Mesendoderm (in vitro differentiated cells): ENCODE data around the gene GRIK2.

Source experiments
- DNase-seq: peaks from one replicate; pipeline ENCODE4 v3.0.0; 2013
- H2AK5ac ChIP-seq: 2 replicates; pipeline ENCODE4 v1.6.1; 2013; ENCODE audit warnings: low read length, inconsistent platforms
- H2BK120ac ChIP-seq: 2 replicates; pipeline ENCODE4 v1.6.1; 2013; ENCODE audit warnings: low read depth, mild to moderate bottlenecking, low read length, moderate library complexity, mixed read lengths
- H2BK15ac ChIP-seq: replicated peaks from 2 replicates; pipeline ENCODE4 v1.6.1; 2013; ENCODE audit warnings: low read depth, mild to moderate bottlenecking, moderate library complexity
- H2BK5ac ChIP-seq: 2 replicates; pipeline ENCODE4 v1.6.1; 2013; ENCODE audit warnings: low read length, inconsistent platforms
- H3K18ac ChIP-seq: 2 replicates; pipeline ENCODE4 v1.6.1; 2013; ENCODE audit warnings: mild to moderate bottlenecking, low read length, mixed read lengths
- H3K23ac ChIP-seq: one replicate; pipeline ENCODE4 v1.6.1; 2013; ENCODE audit warnings: low read length
- H3K27ac ChIP-seq: 2 replicates; pipeline ENCODE4 v1.5.1; 2013; ENCODE audit warnings: low read depth, mild to moderate bottlenecking, inconsistent platforms, low read length, moderate library complexity
- H3K27me3 ChIP-seq: 2 replicates; pipeline ENCODE4 v1.6.1; 2013; ENCODE audit warnings: low read length, control low read depth, mild to moderate bottlenecking, inconsistent platforms; ENCODE audit not compliant: insufficient read depth, poor library complexity
- H3K36me3 ChIP-seq: 2 replicates; pipeline ENCODE4 v1.6.1; 2013; ENCODE audit warnings: low read length, inconsistent platforms; ENCODE audit not compliant: control insufficient read depth, insufficient read depth
- H3K4ac ChIP-seq: one replicate; pipeline ENCODE4 v1.6.1; 2013; ENCODE audit warnings: low read depth, mild to moderate bottlenecking, low read length, moderate library complexity
- H3K4me1 ChIP-seq: 2 replicates; pipeline ENCODE4 v1.6.1; 2013; ENCODE audit warnings: low read depth, low read length, inconsistent platforms; ENCODE audit not compliant: control insufficient read depth
- H3K4me2 ChIP-seq: 2 replicates; pipeline ENCODE4 v1.6.1; 2013; ENCODE audit warnings: low read length
- H3K4me3 ChIP-seq: 2 replicates; pipeline ENCODE4 v1.5.1; 2013; ENCODE audit warnings: mild to moderate bottlenecking, low read length
- H3K56ac ChIP-seq: one replicate; pipeline ENCODE4 v1.6.1; 2013; ENCODE audit warnings: low read length
- H3K79me1 ChIP-seq: 2 replicates; pipeline ENCODE4 v1.6.1; 2013; ENCODE audit warnings: low read length, inconsistent platforms
- H3K79me2 ChIP-seq: 2 replicates; pipeline ENCODE4 v1.6.1; 2013; ENCODE audit warnings: mild to moderate bottlenecking, low read length; ENCODE audit not compliant: control insufficient read depth, insufficient read depth
- H3K9ac ChIP-seq: 2 replicates; pipeline ENCODE4 v1.6.1; 2013; ENCODE audit warnings: low read length, inconsistent platforms
- H4K5ac ChIP-seq: one replicate; pipeline ENCODE4 v1.6.1; 2013; ENCODE audit warnings: low read length
- H4K8ac ChIP-seq: one replicate; pipeline ENCODE4 v1.6.1; 2013; ENCODE audit warnings: low read depth, mild to moderate bottlenecking, control low read depth, low read length, moderate library complexity
- WGBS: extraction: QIAGEN DNeasy Blood & Tissue Kit; methylation state at CpG from one replicate; pipeline ENCODE4 v1.1.7; 2013; ENCODE audit warnings: low lambda C conversion rate, missing lambda C conversion rate; ENCODE audit not compliant: insufficient coverage; ENCODE audit errors: extremely low coverage; 5-methylcytosine and 5-hydroxymethylcytosine counted together

Gene GRIK2

DNA sequence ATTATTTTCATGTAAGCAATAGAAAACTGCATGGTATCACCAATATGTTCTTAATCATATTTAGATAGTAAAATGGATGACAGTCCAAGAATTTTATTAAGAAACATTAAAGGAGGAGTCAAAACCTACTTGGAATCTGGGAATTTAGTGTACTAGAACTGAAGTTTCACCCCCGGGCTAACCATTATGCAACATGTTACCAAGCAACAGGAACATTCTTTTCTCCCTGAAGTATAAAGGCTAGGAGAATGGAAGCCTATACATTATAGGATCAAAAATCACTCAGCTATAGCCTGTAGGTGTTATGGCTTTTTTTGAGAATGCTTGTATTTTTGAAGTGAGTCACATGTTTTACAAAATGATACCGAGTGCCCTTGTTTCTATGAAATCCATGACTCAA is 538.3 kb downstream of the GRIK2 start:
- Histone ChIP-seq H2AK5ac (no peak overlapping the region), H3K4me1 (no peaks in the 10 kb centered on the region), H2BK15ac (no peak overlapping the region), H3K56ac (no peak overlapping the region), H3K23ac (no peak overlapping the region), H3K9ac (no peak overlapping the region), H3K79me1 (no peaks in the 10 kb centered on the region), H4K5ac (no peak overlapping the region), H3K27ac (no peak overlapping the region), H3K4me3 (no peak overlapping the region), H3K27me3 (no peaks in the 10 kb centered on the region), H3K18ac (no peak overlapping the region), H3K4me2 (no peak overlapping the region), H2BK120ac (no peak overlapping the region), H4K8ac (no peak overlapping the region), H3K79me2 (no peaks in the 10 kb centered on the region), H2BK5ac (no peak overlapping the region), H3K36me3 (no peaks in the 10 kb centered on the region), H3K4ac (no peak overlapping the region)
- DNase-seq: no peak
- WGBS: no CpG with 5 or more reads among the region's 2 CpGs

DNA sequence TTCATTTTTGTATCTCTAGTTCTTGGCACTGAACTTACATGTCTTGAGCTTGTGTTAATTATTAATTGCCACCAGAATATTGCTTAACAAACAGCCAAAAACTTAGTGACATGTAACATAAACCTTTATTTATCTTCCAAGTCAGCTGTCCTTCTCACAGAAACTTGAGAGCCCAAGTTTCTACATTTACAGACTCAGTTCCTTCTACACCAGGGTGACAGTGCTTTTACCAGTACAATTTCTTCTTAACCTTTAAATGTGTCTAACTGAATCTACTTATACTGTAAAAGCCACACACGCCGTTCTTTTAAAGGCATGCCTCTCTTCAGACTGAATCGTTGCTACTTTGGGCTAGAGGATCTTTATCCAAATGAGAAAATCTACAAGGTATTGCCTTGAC is 539.2 kb downstream of the GRIK2 start:
- Histone ChIP-seq H3K27me3 (no peaks in the 10 kb centered on the region), H3K4me3 (no peak overlapping the region), H3K79me2 (no peaks in the 10 kb centered on the region), H3K9ac (no peak overlapping the region), H2BK15ac (no peak overlapping the region), H2BK120ac (no peak overlapping the region), H3K36me3 (no peaks in the 10 kb centered on the region), H4K5ac (no peak overlapping the region), H3K18ac (no peak overlapping the region), H3K4me1 (no peaks in the 10 kb centered on the region), H4K8ac (no peak overlapping the region), H3K27ac (no peak overlapping the region), H3K79me1 (no peaks in the 10 kb centered on the region), H3K23ac (no peak overlapping the region), H3K56ac (no peak overlapping the region), H2BK5ac (no peak overlapping the region), H3K4me2 (no peak overlapping the region), H2AK5ac (no peak overlapping the region), H3K4ac (no peak overlapping the region)
- DNase-seq: no peak
- no CpG with 5 or more reads among the region's 3 CpGs for WGBS

DNA sequence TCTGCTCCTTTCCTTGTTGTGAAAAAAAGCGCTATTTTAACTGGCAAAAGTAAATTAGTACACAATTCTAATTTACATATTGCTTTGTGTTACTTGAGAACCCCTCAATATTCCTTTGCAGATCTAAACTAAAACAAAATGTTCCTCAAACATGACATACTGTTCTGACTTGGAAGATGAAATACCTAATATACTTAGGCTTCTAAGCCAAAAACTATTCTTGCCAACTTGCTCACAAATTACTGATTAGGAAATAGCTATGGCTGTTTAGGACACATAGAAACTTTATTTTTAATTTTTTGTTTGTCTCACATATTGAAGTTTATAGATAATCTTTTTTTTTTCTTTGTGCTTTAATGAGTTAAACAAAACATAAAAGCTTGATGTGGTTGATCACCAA is 542.2 kb downstream of the GRIK2 start:
- H3K36me3 ChIP-seq: no peaks in the 10 kb centered on the region
- no peak overlapping the region for H4K8ac ChIP-seq
- H3K4me3 ChIP-seq: no peak overlapping the region
- no peak overlapping the region for H3K4ac ChIP-seq
- no peak overlapping the region for H3K9ac ChIP-seq
- no peak overlapping the region for H2AK5ac ChIP-seq
- H3K27me3 ChIP-seq: no peaks in the 10 kb centered on the region
- no peak overlapping the region for H2BK120ac ChIP-seq
- no peaks in the 10 kb centered on the region for H3K4me1 ChIP-seq
- no peak overlapping the region for H3K23ac ChIP-seq
- no peak overlapping the region for H2BK5ac ChIP-seq
- H3K79me2 ChIP-seq: no peaks in the 10 kb centered on the region
- no CpG with 5 or more reads among the region's 1 CpG for WGBS
- DNase-seq: no peak
- no peak overlapping the region for H3K18ac ChIP-seq
- no peaks in the 10 kb centered on the region for H3K79me1 ChIP-seq
- no peak overlapping the region for H3K4me2 ChIP-seq
- no peak overlapping the region for H4K5ac ChIP-seq
- no peak overlapping the region for H3K56ac ChIP-seq
- H2BK15ac ChIP-seq: no peak overlapping the region
- H3K27ac ChIP-seq: no peak overlapping the region

DNA sequence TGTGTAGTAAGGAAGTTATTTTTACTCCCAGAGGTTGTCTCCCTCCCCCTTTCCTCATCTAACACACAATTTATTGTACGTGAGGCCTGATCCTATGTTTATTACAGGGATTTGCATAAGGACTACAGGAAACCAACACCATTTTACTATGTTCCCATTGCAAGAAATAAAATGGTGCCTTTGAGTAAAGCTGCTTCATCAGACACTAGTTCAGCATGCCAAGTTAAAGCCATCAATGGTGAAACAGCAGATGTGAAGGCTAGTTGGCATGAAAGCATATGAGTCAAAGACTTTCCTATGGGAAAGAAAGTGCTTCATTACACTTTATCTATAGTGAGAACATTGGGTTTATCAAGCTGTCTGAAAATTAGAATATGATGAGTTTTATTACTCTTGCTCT is 543.0 kb downstream of the GRIK2 start:
- no peak overlapping the region for H2BK5ac ChIP-seq

DNA sequence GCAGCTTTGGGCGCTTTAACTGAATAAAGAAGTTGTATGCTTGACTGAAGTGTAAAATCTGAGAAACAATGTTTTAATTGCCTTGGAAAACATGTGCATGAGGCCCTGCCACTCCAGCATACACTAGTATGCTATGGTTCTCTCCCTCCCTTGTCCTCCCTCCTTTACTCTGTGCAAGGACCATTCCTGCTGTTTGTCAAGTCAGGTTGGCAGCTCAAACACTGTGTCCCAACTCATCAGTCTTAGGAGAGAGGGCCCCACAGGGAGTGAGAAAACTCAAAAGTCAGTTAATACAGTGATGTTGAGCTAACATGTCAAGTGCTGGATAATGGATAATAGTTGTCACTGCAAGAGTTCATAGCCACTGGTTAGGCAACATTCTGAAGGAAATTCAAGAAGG is 543.6 kb downstream of the GRIK2 start:
- no CpG with 5 or more reads among the region's 1 CpG for WGBS
- DNase-seq: no peak

More for the DNA sequence above, 543.0 kb downstream of the GRIK2 start:
- no CpG with 5 or more reads among the region's 1 CpG for WGBS
- Histone ChIP-seq H3K4ac (no peak overlapping the region), H3K27me3 (no peaks in the 10 kb centered on the region), H3K9ac (no peak overlapping the region), H3K23ac (no peak overlapping the region), H3K56ac (no peak overlapping the region), H3K27ac (no peak overlapping the region), H3K4me1 (no peaks in the 10 kb centered on the region), H3K4me2 (no peak overlapping the region), H3K4me3 (no peak overlapping the region), H4K5ac (no peak overlapping the region), H3K36me3 (no peaks in the 10 kb centered on the region), H3K79me2 (no peaks in the 10 kb centered on the region), H2BK15ac (no peak overlapping the region), H4K8ac (no peak overlapping the region), H3K79me1 (no peaks in the 10 kb centered on the region), H3K18ac (no peak overlapping the region), H2AK5ac (no peak overlapping the region), H2BK120ac (no peak overlapping the region)
- no peak for DNase-seq

DNA sequence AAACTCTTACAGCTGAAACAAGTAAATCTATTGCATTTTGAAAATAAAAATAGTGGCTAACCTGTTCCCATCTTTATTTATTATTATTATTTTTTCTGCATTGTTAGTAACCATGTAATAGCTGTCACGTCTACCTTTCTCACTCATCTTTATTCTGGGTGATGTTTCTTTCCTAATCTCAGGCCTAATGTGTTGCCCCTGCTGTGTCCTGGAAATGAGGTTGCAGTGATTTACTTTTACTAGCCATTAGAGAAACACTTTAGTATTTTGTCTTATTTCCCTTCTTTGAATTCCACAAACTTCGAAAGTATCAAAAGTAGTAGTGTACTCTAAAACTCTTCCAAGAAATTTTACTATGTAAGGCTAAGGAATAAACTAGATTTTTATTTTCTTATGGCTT is 546.9 kb downstream of the GRIK2 start:
- no peaks in the 10 kb centered on the region for H3K36me3 ChIP-seq
- no peak overlapping the region for H3K27ac ChIP-seq
- H3K56ac ChIP-seq: no peak overlapping the region
- no peaks in the 10 kb centered on the region for H3K79me1 ChIP-seq
- no peaks in the 10 kb centered on the region for H3K79me2 ChIP-seq
- no peak overlapping the region for H3K4me3 ChIP-seq
- H2BK15ac ChIP-seq: no peak overlapping the region
- no peak overlapping the region for H3K4me2 ChIP-seq
- H3K4me1 ChIP-seq: no peaks in the 10 kb centered on the region
- no peak overlapping the region for H2BK120ac ChIP-seq
- no peak overlapping the region for H4K8ac ChIP-seq
- H2AK5ac ChIP-seq: no peak overlapping the region
- H3K4ac ChIP-seq: no peak overlapping the region
- H4K5ac ChIP-seq: no peak overlapping the region
- H3K18ac ChIP-seq: no peak overlapping the region
- H3K27me3 ChIP-seq: no peaks in the 10 kb centered on the region
- no CpG with 5 or more reads among the region's 2 CpGs for WGBS
- H3K9ac ChIP-seq: no peak overlapping the region
- H2BK5ac ChIP-seq: no peak overlapping the region
- no peak for DNase-seq
- H3K23ac ChIP-seq: no peak overlapping the region

More for the DNA sequence above, 543.6 kb downstream of the GRIK2 start:
- no peak overlapping the region for H3K9ac ChIP-seq
- no peak overlapping the region for H3K27ac ChIP-seq
- no peaks in the 10 kb centered on the region for H3K4me1 ChIP-seq
- no peak overlapping the region for H3K18ac ChIP-seq
- no peak overlapping the region for H2AK5ac ChIP-seq
- H3K4me2 ChIP-seq: no peak overlapping the region
- H2BK15ac ChIP-seq: no peak overlapping the region
- H3K79me1 ChIP-seq: no peaks in the 10 kb centered on the region
- no peaks in the 10 kb centered on the region for H3K27me3 ChIP-seq
- H4K5ac ChIP-seq: no peak overlapping the region
- H3K4me3 ChIP-seq: no peak overlapping the region
- H3K4ac ChIP-seq: no peak overlapping the region
- no peak overlapping the region for H2BK120ac ChIP-seq
- H4K8ac ChIP-seq: no peak overlapping the region
- H3K56ac ChIP-seq: no peak overlapping the region
- no peak overlapping the region for H3K23ac ChIP-seq
- H3K36me3 ChIP-seq: no peaks in the 10 kb centered on the region
- H2BK5ac ChIP-seq: no peak overlapping the region
- no peaks in the 10 kb centered on the region for H3K79me2 ChIP-seq
